HS-27A (cell line): ENCODE measurements around the gene LRCH4.

Source experiments
- DNase-seq: peaks from one replicate; pipeline ENCODE4 v3.0.0-alpha.2; 2012; ENCODE audit warnings: low read depth, missing footprints

The LRCH4 gene

GRCh38 chr7:100604976-100605911 lies 19.3 kb upstream of the LRCH4 start:
- no peak for DNase-seq

GRCh38 chr7:100604028-100604975 lies 18.4 kb upstream of the LRCH4 start:
- DNase-seq, result no peak

GRCh38 chr7:100603726-100604027 lies 17.7 kb upstream of the LRCH4 start:
- DNase-seq, result no peak

- DNase-seq, result no peak
These were observed 17.2 kb upstream of the LRCH4 start for GRCh38 chr7:100602889-100603725.

GRCh38 chr7:100600730-100601038 lies 14.8 kb upstream of the LRCH4 start:
- DNase-seq, result no peak

- DNase-seq, result no peak
These were observed 14.2 kb upstream of the LRCH4 start for GRCh38 chr7:100599911-100600729.

GRCh38 chr7:100598425-100598824 lies 12.5 kb upstream of the LRCH4 start:
- no peak for DNase-seq

- no peak for DNase-seq
These were observed 9.3 kb upstream of the LRCH4 start for GRCh38 chr7:100595188-100595587.

GRCh38 chr7:100591596-100591995 lies 5.7 kb upstream of the LRCH4 start:
- no peak for DNase-seq

GRCh38 chr7:100590077-100590737 lies 4.3 kb upstream of the LRCH4 start:
- DNase-seq, result no peak

- no peak for DNase-seq
These were observed 3.5 kb upstream of the LRCH4 start for GRCh38 chr7:100589341-100589947.

- no peak for DNase-seq
These were observed 2.5 kb upstream of the LRCH4 start for GRCh38 chr7:100588438-100588837.

- peak; percentile 94 for DNase-seq
These were observed 517 bp upstream of the LRCH4 start, which contains the start of gene FBXO24 for GRCh38 chr7:100586266-100587025. Gene FBXO24 (plus strand): TSS chr7:100586328. CDS start chr7:100586626, 298 bp downstream.

- no peak for DNase-seq
These were observed 1.0 kb downstream of the LRCH4 start for GRCh38 chr7:100584683-100585510.

- DNase-seq, result no peak
These were observed 1.8 kb downstream of the LRCH4 start for GRCh38 chr7:100584054-100584682.

GRCh38 chr7:100583132-100584053 lies 2.5 kb downstream of the LRCH4 start:
- no peak for DNase-seq

GRCh38 chr7:100582650-100583049 lies 3.3 kb downstream of the LRCH4 start:
- DNase-seq, result no peak
